SK-N-MC (cell line): ENCODE data around the gene TSSK6.

ENCODE experiments used
- EZH2 ChIP-seq: fragments of 200-600 bp; sonication (generic); IDR thresholded peaks from one replicate; pipeline ENCODE4 v1.6.1; 2017; ENCODE audit warnings: antibody characterized with exemption
- POLR2AphosphoS5 ChIP-seq: IDR thresholded peaks from 2 replicates; pipeline ENCODE4 v1.6.1; 2012; ENCODE audit warnings: mild to moderate bottlenecking, low read depth, low read length, borderline replicate concordance

DNA sequence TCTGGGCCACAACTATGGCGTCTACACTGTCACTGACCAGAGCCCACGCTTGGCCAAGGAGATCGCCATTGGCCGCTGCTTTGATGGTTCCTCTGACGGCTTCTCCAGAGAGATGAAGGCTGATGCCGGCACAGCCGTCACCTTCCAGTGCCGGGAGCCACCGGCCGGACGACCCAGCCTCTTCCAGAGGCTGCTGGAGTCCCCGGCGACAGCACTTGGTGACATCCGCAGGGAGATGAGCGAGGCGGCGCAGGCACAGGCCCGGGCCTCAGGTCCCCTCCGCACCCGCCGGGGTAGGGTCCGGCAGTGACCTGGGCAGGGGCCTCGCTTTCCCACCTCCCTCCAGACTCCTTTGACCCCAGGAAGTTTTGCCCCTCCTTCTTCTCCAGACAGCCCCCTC lies 30.4 kb upstream of the TSSK6 start:
- TF ChIP-seq EZH2 (no peak), POLR2AphosphoS5 (no peak)
